ENCODE measurements around the gene SEPTIN5. TPM values are rescaled to one million over a fixed set of nuclear protein-coding genes. Genes with fewer than 3 reads are reported as not detected.

SEPTIN5 gene
- total and polyA plus RNA-seq, 9 of the 15 experiments (the other 6 are each of a cell fraction or from before 2014, with no cell fraction given): 0.03 to 195 (median 119) TPM

- TF ChIP-seq ZNF134 (CRISPR knock-in tag; conservative IDR thresholded peaks at IDR 0.05) (peak; percentile 56; the same call in 1 of the 2 replicates), KDM5B (IDR thresholded peaks at IDR 0.05; ENCODE audit: insufficient replicate concordance, low read depth, low read length) (peak; percentile 54), TARDBP (IDR thresholded peaks at IDR 0.05) (no peak), CGGBP1 (CRISPR knock-in tag; IDR thresholded peaks at IDR 0.05) (0 out of 2 replicates have a peak, but pooled peaks have one; percentile 5), U2AF1 (optimal IDR thresholded peaks at IDR 0.05; ENCODE audit: low read depth, low read length) (no peak), POLR2G (IDR thresholded peaks at IDR 0.05; ENCODE audit: low read depth, low read length) (peak; percentile 84), HMBOX1 (IDR thresholded peaks at IDR 0.05) (no peak), ZNF512 (tag; IDR thresholded peaks at IDR 0.05) (no peak), MXD1 (CRISPR knock-in tag; IDR thresholded peaks at IDR 0.05; ENCODE audit: borderline replicate concordance, poor library complexity, severe bottlenecking) (peak; percentile 45), ZNF695 (CRISPR knock-in tag; IDR thresholded peaks at IDR 0.05) (no peak), IRF2 (CRISPR knock-in tag; IDR thresholded peaks at IDR 0.05) (no peak), MEF2A (IDR thresholded peaks at IDR 0.05; ENCODE audit: control insufficient read depth, low read depth, low read length) (no peak), ZNF785 (CRISPR knock-in tag; IDR thresholded peaks at IDR 0.05) (no peak), FOXM1 (IDR thresholded peaks at IDR 0.05; ENCODE audit: low read depth) (no peak), FOXM1 (CRISPR knock-in tag; IDR thresholded peaks at IDR 0.05; ENCODE audit: low read depth) (no peak), FOS (IDR thresholded peaks at IDR 0.05; ENCODE audit: extremely low read depth, insufficient read length) (no peak), CBFB (CRISPR knock-in tag; IDR thresholded peaks at IDR 0.05) (no peak), ZBTB43 (CRISPR knock-in tag; IDR thresholded peaks at IDR 0.05) (no peak), TAF7 (tag; IDR thresholded peaks at IDR 0.05) (no peak; the same call in 1 of the 2 replicates), GTF2E2 (tag; IDR thresholded peaks at IDR 0.05) (no peak), CTBP1 (IDR thresholded peaks at IDR 0.05; ENCODE audit: borderline replicate concordance) (no peak), TBL1XR1 (IDR thresholded peaks at IDR 0.05; ENCODE audit: low read length in 2 of 2) (peak; percentile 9 to 51; a peak in 2 of 4 replicates)
Observed at GRCh38 chr22:19730655-19731360, 16.5 kb downstream of the SEPTIN5 start (continued).
